Glomerular visceral epithelial cell (primary cell): Measurements from ENCODE around the gene LYPD4.

Experiments
- DNase-seq: peaks from one replicate; pipeline ENCODE4 v3.0.0-alpha.2; 2016; ENCODE audit errors: extremely low spot score

LYPD4 gene

DNA sequence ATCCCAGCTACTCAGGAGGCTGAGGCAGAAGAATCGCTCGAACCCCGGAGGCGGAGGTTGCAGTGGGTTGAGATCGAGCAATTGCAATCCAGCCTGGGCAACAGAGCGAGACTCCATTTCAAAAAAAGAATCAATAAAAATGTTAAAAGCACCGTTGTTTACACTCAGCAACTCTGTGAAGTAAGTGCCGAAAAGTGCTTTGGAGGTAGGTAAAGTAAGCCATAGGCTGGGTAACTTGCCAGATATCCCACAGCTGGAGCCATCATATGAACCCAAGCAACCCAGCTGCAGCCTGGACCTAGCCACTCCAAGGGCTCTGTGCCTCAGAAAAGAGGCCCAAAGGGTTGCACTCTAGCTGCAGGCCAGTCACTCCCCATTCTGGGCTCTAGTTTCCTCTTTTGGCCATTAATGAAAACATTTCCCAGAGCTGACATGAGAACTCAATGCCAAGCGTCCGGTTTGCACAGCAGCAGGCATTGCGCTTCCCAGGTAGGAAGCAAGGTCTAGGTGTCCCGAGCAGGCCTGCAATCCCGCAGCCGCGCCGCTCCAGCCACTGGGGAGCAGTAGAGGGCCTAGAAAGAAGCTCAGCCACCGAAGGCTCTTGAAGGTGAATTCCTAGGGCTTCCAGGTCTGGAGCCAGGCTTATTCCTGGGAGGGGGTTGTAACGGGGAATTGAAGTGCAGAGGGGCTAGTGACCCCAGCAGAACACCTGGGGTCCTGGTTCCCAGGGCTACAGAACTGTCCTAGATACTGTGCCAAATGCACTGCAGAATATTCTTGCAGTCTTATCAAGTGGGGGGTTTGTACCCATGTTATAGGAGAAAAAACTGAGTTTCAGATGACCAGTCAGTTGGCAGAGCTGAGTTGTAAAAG, 28.5 kb upstream of the LYPD4 start:
- DNase-seq = peak; percentile 84

DNA sequence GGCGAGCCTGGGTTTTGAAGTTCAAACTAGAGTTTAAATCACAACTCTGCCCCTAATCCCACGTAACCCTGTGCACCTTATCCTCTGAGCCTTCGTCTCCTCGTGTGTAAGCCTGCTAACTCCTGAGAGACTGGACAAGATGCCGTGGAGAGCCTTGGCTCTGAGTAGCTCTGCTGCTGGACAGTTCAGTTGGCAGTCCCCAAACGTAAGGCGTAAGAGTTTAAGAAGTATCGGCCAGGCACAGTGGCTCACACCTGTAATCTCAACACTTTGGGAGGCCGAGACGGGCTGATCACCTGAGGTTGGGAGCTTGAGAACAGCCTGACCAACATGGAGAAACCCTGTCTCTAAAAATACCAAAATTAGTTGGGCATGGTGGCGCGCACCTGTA, 27.9 kb upstream of the LYPD4 start:
- no peak for DNase-seq

DNA sequence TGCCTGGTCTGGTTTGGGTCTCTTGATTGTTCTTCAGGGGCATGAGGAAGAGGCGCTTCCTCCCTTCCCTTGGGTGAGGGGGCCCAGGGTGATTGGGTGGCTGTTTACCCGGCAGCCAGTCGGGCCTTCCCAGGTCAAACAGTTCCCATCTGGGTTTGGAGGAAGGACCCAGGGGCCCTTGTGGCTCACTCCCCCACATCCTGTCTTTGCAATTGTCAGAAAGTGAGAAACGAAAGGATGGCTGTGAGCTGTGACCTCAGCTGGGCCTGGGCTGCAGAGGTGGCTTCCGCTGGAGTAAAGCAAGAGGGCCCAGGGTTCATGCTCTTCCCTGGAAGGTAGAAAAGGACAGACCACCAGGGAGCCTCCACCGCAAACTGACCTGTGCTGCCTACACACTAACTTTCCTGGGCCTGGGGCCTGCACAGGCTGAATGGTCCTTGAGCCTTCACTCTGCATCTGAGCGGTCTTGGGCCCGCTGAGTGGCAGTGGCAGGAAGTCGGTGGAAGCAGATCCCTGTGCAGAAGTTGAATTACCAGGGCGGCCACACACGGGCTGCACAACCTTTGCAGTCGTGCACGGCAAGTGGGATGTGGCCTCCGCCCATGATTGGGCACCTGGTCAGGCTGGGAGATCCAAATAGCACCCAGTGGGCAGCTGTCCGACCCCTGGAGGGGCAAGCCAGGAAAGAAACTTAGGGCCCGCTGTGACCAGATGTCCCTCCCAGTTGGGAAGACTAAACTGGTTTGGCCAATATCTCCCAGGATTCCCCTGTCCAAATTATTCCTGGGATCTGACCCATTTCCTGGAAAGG, 27.3 kb upstream of the LYPD4 start:
- DNase-seq = no peak

DNA sequence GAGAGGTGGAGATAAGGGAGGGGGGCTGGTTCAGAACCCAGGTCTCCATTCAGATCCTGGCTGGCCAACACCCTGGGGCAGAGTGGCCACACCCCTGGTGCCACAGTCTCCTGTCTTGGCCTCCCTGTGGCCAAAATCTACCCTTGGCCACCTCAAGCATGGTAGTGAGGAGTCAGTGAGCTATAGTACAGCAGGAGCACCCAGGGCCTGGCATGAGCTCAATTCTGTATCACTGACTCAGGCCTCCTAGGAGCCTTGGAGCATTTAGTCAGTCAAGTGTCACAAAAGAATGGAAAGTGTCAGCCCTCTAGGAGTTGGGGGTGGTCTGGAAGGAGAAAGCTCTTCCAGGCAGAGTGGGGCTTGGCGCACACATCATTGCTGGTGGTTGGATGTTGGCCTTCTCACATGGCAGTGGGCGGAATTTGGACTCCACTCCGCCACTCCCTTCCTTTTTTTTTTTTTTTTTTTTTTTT, 26.0 kb upstream of the LYPD4 start:
- DNase-seq = peak; percentile 50

DNA sequence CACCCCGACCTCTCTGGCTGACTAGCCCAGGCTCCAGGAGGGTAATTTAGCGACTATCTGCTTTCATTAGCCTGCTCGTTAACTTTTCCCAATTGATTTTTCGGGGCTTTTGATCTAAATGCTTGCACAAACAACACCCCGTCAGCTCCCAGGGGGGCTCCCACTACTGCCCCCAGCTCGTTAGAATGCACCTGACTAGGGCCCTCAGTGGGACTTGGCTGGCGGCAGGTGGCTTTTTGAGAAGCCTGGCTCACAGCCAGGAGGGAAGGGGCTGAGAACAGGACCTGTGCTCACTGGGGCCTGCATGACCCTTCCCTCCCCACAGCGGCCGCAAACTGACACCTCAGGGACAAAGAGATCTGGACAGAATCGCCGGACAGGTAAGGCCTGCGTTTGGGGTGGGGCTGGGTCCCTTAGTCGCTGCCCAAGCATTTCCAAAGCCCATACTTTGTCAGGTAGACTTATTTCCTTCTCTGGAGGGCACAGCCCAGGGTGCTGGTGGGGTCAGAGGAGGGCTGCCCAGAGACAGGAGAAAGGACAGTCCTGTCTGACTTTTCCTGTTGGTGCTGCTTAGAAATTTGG, 25.0 kb upstream of the LYPD4 start:
- no peak for DNase-seq

DNA sequence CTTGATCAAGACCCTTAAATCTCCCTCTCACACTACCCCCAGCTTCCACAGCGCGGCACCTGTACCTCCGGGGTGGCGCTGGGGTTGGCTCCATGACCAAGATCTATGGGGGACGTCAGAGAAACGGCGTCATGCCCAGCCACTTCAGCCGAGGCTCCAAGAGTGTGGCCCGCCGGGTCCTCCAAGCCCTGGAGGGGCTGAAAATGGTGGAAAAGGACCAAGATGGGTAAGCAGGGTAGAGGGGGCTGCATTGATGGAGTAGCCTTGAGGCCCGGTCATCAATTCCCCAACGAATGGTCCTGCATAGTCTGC, 24.5 kb upstream of the LYPD4 start:
- DNase-seq = no peak

DNA sequence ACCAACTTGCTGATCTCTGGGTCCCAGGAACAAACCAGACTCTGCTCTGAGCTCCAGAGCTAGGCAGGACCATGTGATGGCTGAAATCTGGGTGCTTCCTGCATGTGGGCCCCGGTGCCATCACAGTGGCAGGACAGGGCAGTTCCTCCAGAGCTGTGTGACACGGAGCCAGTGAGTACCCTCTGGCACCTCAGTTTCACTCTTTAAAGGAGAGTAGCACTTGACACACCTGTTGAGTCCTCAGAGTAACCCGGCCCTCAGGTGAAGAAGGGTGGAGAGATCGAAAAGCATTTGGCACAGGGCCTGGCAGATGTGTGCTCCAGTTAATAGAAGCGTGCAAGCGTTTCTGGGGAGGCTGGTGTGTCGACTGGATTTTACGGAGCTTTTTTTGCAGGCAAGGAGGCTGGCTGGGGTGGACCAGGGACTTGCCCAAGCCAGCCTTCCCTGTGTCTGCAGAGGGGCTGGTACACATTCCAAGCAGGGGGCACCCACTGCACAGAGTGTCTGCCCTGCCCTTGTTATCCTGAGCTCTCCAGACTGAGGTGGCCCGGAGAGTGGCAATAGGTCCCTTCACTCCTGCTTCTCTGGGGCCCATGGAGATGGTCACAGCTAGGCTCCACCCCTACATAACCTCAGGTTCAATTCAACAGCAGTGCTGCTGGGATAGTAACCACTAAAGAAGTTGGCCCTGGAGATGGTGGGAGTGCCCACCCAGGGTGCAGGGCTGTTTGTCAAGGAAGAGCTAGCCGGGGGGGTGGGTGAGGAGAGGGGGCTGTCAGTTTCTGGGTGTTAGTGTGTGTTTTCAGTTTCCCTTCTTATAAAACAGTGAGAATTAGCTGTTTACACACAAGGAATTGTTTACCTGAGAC, 23.9 kb upstream of the LYPD4 start:
- no peak for DNase-seq

DNA sequence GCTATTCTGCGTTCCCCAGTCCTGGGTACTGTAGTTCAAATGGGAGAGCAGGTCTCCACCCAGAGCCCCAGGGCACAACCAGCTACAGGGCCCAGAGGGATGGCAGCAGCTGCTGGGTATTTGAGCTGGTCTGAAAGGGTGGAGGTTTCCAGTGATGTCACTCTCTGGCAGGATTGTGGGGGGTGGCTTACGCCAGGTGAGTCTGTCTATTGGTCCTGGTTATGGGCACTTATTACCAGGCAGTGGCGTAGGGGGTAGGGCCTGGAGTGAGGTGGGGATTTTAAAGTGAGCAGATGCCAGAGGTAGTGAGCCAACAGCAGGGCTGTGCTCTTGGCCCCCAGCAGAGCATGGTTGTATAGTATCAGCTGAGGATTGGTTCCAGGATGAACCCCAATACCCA, 21.8 kb upstream of the LYPD4 start:
- no peak for DNase-seq

DNA sequence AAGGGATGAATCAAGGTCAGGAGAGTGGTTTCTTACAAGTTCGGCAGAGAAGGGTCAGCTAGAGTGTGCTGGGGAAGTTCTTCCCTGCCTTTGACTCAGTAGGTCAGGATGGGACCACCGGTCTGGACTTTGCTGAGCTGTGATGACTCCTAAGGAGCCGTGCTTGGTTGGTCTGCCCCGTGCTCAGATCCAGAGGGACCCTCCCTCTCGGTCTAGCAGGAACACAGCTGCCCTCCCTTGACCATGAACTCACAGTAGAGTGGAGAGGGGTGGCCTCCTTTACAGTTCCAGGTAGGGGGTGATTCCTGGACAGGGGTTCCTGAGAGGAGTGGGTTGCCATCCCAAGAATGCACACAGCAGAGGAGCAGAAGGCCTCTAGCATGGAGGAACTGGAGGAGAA, 19.9 kb upstream of the LYPD4 start:
- no peak for DNase-seq

DNA sequence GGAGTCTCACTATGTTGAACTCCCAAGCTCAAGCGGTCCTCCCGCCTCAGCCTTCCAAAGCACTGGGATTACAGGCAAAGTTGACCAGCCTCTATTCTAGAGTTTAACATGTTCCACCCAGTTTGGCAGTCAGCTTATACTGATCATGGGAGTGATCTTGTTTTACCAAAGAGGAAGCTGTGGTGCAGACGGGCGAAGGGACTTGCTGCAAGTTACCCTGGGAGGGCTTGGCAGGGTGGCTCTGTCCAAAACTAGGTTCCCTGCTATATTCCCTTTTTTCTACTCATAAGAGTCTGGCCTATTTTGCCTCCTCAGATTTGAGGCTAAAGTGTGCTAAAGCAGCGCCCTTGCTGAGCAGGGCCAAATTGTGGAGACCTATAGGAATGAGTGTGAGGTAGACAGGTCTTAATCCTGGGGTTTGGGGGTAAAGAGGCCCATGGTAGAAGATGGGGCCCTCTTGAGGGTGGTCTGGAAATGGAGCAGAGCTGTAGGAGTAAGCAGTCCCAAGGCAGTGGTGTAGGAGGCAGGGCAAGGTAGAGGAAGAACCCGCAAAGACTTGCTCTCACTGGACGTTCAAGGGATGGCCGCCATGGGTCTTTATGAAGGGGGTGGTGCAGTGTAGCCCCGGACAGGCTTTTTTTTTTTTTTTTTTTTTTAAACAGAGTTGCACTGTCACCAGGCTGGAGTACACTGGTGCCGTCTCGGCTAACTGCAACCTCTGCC, 18.9 kb upstream of the LYPD4 start:
- no peak for DNase-seq

DNA sequence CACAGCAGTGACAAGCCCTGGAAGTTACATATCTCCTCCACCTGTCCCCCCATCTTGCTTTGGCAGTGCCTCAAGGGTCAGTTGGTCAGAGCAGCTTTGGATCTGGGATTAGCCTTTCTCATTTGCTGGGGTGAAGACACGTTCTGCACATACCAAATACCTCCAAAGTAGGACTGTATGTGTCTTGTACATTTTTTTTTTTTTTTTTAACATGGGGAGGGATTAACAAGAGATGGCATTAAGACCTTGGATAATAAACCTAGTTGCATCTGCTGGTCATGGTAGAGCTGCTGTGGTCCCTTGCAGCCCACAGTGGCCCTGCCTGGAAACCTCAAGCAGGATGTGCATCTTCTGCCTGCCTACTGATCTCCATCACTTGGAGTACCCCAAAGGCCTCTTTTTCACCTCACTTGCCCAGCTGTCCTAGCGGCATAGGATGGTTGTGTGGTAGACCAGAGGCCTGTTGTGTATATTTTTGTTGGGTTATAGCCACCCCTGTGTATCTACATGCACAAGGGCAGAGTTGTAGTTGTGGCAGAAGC, 18.0 kb upstream of the LYPD4 start:
- DNase-seq = no peak

DNA sequence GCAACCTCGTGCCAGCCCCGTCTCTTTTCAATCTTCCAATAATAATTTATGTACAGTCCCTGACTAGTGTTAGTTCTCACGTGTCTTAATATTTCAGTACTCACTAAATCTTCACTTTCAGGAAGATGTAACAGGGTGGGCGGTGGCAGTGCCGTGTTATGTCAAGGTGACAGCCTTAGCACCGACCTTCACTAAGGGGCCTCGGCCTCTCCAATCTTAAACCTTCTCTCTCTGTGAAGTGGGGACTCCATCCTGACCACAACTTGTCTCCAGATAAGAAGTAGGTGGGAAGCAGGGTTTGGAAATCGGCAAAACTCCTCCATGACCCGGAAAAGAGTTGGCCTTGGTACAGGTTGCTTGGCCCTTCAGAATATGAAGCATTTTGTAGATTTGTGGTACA, 17.4 kb upstream of the LYPD4 start:
- DNase-seq = no peak

DNA sequence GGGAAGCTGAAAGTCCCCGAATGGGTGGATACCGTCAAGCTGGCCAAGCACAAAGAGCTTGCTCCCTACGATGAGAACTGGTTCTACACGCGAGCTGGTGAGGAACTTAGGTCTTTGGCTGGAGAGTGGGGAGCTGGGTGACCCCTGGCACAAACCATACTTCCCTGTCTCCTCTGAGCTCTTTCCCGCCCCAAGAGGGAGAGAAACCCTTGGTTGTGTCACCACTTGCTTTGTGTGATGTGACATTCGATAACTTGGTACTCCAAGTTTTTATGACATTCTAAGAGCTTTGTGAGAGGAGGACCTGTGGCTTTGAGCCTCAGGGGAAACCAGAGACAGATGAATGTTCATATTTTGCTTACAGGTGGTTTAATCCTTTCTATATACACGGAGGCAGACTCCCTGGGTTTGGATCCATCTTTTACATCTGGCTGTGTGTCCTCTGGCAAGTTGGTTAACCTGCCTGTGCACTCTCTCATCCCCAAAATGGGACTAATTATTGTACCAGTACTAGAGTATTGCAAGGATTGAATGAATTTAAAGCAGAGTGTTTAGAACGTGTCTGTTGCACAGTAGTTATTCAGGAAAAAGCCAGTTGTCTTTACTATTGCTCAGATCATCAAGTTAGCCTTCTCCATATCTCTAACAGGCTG, 16.8 kb upstream of the LYPD4 start:
- DNase-seq = no peak

DNA sequence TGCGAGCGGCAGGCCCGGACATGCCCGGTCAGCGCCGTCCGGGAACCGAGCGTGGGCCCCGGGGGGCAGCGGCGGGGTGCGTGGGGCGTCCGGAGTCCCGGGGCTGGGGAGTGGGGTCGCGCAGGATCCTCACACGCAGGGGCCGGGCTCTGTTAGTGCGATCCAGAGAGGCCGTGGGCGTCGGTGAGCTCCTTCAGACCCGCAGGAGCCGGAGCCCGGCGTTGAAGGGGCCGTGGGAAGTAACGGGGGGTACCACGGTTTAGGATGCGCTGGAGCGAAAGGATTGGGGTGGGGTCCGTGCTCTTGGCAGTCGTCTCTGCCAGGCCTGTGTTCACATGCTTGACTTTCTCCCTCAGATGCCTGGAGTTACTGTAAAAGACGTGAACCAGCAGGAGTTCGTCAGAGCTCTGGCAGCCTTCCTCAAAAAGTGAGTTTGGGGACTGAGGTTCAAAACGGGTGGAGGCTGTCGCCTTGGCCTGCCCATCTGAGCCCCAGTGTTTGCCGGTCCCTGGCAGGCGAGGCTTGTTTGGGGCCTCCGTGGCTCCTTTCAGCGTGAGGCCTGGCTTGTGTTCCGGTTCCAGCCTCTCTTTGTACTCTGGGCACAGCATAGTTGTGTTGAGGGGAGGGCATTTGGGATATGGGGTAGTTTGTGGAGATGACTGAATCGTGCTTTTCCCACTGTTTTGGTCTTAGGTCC, 16.1 kb upstream of the LYPD4 start:
- DNase-seq = no peak

DNA sequence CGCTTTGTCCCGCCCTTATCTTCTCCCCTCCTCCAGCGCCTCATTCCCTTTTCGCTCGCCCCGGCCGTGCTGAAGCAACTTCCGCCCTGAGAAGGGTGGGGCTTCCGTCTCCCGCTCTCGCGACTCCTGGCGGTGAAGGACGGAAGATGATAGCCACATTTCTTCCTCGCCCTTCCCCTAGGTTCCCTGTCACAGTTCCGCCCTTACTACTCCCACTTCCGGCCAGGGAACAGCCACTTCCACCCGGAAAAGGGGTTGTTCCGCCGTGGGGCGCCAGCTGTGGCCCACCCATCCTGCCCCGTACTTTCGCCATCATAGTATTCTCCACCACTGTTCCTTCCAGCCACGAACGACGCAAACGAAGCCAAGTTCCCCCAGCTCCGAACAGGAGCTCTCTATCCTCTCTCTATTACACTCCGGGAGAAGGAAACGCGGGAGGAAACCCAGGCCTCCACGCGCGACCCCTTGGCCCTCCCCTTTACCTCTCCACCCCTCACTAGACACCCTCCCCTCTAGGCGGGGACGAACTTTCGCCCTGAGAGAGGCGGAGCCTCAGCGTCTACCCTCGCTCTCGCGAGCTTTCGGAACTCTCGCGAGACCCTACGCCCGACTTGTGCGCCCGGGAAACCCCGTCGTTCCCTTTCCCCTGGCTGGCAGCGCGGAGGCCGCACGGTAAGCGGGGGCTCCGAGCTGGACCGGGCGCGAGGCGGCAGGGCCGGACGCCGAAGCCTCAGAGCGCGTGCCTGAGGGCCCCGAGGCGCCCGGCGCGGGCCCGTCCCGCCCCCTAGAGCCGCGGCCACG, 15.3 kb upstream of the LYPD4 start, which contains the start of gene RPS19:
Gene RPS19, plus strand, starts transcription at position 638 of the 801 bp plus-strand sequence. CDS start 520 bp downstream, outside the sequence.
- DNase-seq = peak; percentile 99

DNA sequence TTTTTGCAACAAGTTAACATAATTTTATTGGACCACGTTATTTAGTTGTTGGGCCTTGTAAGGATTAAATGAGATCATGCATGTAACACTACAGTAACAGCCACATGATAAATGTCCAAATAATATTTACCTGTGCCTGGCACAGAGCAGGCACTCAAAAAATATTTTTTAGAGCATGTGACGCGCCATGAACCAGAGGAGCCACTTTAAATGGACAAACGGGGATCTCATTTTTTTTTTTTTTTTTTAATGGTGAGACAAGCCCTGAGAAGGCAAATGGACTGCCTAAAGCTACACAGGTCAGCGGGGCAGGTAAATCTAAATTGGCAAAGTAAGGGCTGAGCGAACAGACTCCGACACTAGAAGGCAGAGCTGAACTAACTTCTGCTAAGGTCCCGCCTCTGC, 14.7 kb upstream of the LYPD4 start:
- DNase-seq = no peak

DNA sequence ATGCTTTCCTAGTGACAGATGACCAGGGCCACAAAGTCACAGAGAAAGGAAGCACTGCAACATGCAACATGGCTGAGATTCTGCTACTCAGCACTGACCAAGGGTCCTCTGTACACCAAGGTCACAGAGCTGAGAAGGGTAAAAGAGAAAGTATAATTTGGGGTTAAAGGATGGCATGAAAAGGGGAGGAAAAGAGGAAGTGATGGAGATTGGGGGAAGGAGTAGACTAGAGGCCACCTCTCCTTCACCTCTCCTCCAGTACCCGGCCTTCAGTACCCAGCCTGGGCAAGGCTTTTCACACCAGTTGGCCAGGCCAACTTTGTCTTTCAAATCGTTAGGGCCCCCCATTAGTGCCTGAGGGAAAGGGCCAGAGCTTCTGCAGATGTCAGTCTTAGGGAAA, 9.3 kb upstream of the LYPD4 start:
- DNase-seq = no peak

DNA sequence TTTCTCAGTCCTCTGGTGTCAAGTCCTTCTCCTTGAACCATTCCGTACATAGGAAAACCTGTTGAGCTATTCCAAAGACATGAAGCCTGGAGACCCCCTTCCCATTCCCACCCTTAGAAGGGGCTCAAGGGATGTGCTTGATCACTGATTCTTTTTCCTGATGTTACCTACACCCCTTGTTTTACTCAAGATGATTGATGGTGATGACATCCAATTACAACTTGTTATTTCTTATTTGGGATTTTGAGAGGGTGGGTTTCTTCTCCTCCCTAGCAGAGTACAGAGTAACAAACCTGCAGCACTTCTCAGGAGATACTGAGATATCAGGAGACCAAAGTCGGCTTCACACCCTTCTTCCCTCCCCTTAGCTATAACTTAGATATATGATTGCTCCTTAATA, 8.9 kb upstream of the LYPD4 start:
- no peak for DNase-seq

DNA sequence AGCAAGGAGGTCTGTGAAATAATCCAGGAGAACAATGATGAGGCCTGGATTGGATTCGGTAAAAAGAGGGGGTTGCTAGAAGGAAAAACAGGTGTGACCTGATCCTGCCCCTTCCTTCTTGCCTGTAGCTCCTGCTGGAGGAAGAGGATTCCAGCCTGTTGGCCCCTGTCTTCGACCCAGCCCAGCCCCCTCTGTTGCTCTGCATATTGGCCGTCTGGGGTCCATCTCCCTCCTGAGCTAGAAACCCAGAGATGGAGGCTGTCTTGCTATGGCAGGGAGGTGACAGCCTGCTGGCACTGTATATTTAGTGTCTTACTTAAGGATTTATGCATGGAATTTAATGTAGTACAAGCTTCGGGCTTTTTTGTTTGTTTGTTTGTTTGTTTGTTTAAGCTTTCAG, 7.0 kb upstream of the LYPD4 start:
- no peak for DNase-seq
